Spleen (tissue), 7 donors: ENCODE results near the gene GALNTL6.

Experiments
- POLR2AphosphoS5 ChIP-seq, 3 donors: sonication (generic); formaldehyde crosslinking; IDR thresholded peaks; one replicate each; pipeline ENCODE4 v1.5.1; 2017; ENCODE audit warnings: antibody characterized with exemption in 3 of 3
- TF ChIP-seq, protein P1 (sequence below), 11 experiments: fragments of 200-600 bp in 7 of 11; fragments of 450-650 bp in 4 of 11; sonication (generic) in 4 of 11; IDR thresholded peaks in 8 of 11; conservative IDR thresholded peaks in 3 of 11; 1 replicate in 7 of 11; 2 replicates in 4 of 11; pipeline versions ENCODE4 v1.4.0 to v1.8.0; 2016 to 2021; ENCODE audit warnings: antibody characterized with exemption in 11 of 11, inconsistent platforms in 4 of 11, mild to moderate bottlenecking in 1 of 11
- donor health status: DM: no; HTN: no; CAD: no; lungs with moderate emphysema.
- donor health status: DM: no; HTN: no; CAD: no.
- donor health status: DM: no; HTN: no; CAD: no.

DNA sequence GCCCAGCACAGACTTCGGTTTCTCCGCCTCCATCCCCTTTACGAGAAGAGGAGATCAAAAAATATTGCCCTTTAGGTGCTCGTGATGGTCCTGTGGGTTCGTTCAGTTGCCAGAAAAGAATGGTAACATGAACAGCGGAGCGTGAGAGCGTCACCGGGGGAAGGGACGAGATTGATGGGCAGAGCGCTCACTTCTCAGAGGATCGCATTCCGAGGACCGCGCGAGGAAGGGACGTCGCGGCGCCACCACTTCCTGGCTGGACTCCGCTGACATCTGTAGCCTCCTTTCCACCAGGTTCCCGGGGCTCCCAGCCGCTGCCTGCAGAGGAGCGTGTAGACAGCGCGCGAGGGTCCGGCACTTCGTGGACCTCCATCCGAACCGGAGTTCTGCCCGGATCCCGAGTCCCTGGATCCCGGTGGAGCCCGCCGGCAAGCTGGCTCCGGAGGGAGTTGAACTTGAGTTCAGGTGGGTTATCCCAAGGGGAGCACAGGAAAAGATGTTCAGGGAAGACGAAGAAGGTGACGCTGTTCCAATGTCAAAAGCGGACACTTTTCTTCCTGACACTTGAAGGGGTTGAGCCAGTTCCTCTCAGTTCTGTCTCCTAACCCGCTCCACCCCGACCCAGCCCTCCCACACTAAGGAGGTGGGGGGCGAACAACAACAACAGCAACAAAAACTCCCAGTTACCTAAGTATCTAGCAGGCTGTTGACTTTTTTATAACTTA, 484 bp downstream of the GALNTL6 start:
- peak in 1 of 3 donors; percentile 3 for TF ChIP-seq POLR2AphosphoS5 (IDR thresholded peaks at IDR 0.05)
- TF ChIP-seq, protein P1, sequence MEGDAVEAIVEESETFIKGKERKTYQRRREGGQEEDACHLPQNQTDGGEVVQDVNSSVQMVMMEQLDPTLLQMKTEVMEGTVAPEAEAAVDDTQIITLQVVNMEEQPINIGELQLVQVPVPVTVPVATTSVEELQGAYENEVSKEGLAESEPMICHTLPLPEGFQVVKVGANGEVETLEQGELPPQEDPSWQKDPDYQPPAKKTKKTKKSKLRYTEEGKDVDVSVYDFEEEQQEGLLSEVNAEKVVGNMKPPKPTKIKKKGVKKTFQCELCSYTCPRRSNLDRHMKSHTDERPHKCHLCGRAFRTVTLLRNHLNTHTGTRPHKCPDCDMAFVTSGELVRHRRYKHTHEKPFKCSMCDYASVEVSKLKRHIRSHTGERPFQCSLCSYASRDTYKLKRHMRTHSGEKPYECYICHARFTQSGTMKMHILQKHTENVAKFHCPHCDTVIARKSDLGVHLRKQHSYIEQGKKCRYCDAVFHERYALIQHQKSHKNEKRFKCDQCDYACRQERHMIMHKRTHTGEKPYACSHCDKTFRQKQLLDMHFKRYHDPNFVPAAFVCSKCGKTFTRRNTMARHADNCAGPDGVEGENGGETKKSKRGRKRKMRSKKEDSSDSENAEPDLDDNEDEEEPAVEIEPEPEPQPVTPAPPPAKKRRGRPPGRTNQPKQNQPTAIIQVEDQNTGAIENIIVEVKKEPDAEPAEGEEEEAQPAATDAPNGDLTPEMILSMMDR (IDR thresholded peaks at IDR 0.05 in 8 of 11, conservative IDR thresholded peaks at IDR 0.05 in 3 of 11) = no peak
